ENCODE measurements around the gene DGAT2. TPM values are rescaled to one million over a fixed set of nuclear protein-coding genes. Genes with fewer than 3 reads are reported as not detected.
A peak's percentile ranks its signal among the peaks of the same experiment; 100 is the strongest.

The DGAT2 gene
- total RNA-seq: 1.2 and 1.4 TPM in 2 replicates
- long read RNA-seq, partial matches to known transcripts: 0 of 1 reads
- long read RNA-seq, other reads (novel, unspliced or antisense): 0 of 1 reads

- Mint-ChIP-seq H3K27me3 (peaks cover 65% of the 10 kb centered on the region), H3K4me3 (ENCODE audit: low read depth) (peak within 1 kb of the TSS; percentile 67), H3K36me3 (ENCODE audit: insufficient read depth) (peaks cover 1% of the 10 kb centered on the region), H3K9me3 (ENCODE audit: low read depth) (peaks cover 3% of the 10 kb centered on the region), H3K27ac (peak within 1 kb of the TSS; percentile 79), H3K4me1 (ENCODE audit: low read depth) (no peaks in the 10 kb centered on the region)
- TF ChIP-seq CTCF (IDR thresholded peaks at IDR 0.05; ENCODE audit: unreplicated experiment): peak; percentile 47
- DNase-seq (ENCODE audit: low spot score, unreplicated experiment): peak; percentile 67
Observed at GRCh38 chr11:75768112-75768908, at the start of gene DGAT2. Gene DGAT2 (plus strand): TSS chr11:75768778. CDS start chr11:75768992, 214 bp downstream.

- Mint-ChIP-seq H3K27me3 (peaks cover 10% of the 10 kb centered on the region), H3K27ac (peak overlapping the region; percentile 55), H3K9me3 (ENCODE audit: low read depth) (no peaks in the 10 kb centered on the region), H3K4me3 (ENCODE audit: low read depth) (no peak overlapping the region), H3K4me1 (ENCODE audit: low read depth) (peaks cover 6% of the 10 kb centered on the region), H3K36me3 (ENCODE audit: insufficient read depth) (no peaks in the 10 kb centered on the region)
- DNase-seq (ENCODE audit: low spot score, unreplicated experiment): no peak
- no peak for TF ChIP-seq CTCF (IDR thresholded peaks at IDR 0.05; ENCODE audit: unreplicated experiment)
Observed at GRCh38 chr11:75719340-75720239, 49.0 kb upstream of the DGAT2 start.

GRCh38 chr11:75720639-75721038 lies 47.9 kb upstream of the DGAT2 start:
- Mint-ChIP-seq H3K4me1 (ENCODE audit: low read depth) (peaks cover 6% of the 10 kb centered on the region), H3K27ac (no peak overlapping the region), H3K9me3 (ENCODE audit: low read depth) (no peaks in the 10 kb centered on the region), H3K36me3 (ENCODE audit: insufficient read depth) (no peaks in the 10 kb centered on the region), H3K4me3 (ENCODE audit: low read depth) (no peak overlapping the region), H3K27me3 (peaks cover 10% of the 10 kb centered on the region)
- no peak for TF ChIP-seq CTCF (IDR thresholded peaks at IDR 0.05; ENCODE audit: unreplicated experiment)
- no peak for DNase-seq (ENCODE audit: low spot score, unreplicated experiment)

- H3K27me3 Mint-ChIP-seq: peaks cover 5% of the 10 kb centered on the region
- no peak overlapping the region for H3K27ac Mint-ChIP-seq
- H3K4me3 Mint-ChIP-seq (ENCODE audit: low read depth): no peak overlapping the region
Observed at GRCh38 chr11:75721852-75722668, 46.5 kb upstream of the DGAT2 start.

More at GRCh38 chr11:75721852-75722668, 46.5 kb upstream of the DGAT2 start:
- no peak for DNase-seq (ENCODE audit: low spot score, unreplicated experiment)
- no peak for TF ChIP-seq CTCF (IDR thresholded peaks at IDR 0.05; ENCODE audit: unreplicated experiment)
- Mint-ChIP-seq H3K9me3 (ENCODE audit: low read depth) (no peaks in the 10 kb centered on the region), H3K4me1 (ENCODE audit: low read depth) (peaks cover 6% of the 10 kb centered on the region), H3K36me3 (ENCODE audit: insufficient read depth) (no peaks in the 10 kb centered on the region)
